TTC549 (cell line): ENCODE data around the gene LDLRAD1.
"Not testable (repeated sequence)": the region's sequence is repeated elsewhere in the genome, so short reads cannot be mapped to it uniquely, and the experiment has no call there.

ENCODE experiments used
- FAIRE-seq: peaks from 2 replicates; lab custom pipeline; 2012; peaks lifted over from hg19 to GRCh38; lab: Jason Lieb, UNC

The LDLRAD1 gene

DNA sequence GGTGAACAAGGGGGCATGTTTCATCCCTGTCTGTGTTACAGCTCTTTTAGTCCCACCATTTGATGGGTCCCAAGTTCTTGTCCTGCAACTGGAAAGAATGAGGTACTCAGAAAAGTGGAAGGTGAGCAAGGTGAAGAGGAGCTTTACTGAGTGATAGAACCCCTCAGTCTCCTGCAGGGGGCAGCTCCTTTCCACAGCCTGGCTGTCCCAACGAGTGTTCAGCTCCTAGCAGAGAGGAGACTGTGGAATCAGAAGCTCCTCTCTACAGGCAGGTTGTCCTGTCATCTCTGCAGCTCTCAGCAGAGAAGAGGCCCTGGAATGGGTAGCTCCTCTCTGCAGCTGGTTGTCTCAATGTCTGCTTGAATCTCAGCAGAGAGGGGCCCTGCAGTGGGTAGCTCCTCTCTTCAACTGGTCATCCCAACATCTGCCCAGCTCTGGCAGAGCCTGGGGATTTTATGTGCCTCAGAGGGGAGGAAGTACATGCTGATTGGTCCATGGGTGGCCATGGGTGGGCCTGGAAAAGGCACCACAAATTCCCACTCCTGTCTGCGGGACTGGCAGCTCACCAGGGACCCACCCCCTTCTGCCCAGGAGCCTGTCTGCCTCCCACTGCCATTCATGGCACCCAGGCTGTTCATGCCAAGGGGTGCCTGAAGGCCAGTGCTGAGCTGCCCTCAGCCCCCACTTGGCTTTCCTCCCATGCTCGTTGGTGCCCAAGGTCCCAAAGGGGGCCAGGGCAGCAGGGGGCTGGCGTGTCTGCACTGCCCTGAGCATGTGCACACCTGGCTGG, 25.7 kb downstream of the LDLRAD1 start:
- FAIRE-seq, result no peak

DNA sequence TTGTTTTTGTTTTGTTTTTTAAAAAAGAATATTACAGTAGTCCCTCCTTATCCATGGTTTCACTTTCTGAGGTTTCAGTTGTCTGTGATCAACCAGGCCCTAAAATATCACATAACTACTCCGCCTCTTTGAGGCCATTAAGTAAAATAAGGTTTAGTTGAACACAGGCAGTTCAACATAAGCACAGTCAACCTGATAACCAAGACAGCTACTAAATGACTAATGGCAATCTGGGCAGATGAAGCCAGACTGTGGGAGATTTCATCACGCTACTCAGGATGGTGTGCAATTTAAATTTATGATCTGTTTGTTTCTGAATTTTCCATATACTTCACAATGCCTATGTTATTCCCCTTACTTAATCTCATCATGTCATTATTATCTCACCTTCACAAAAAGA, 30.1 kb downstream of the LDLRAD1 start:
- no peak for FAIRE-seq

GRCh38 chr1:53986458-53986857, 31.5 kb downstream of the LDLRAD1 start:
- no peak for FAIRE-seq

DNA sequence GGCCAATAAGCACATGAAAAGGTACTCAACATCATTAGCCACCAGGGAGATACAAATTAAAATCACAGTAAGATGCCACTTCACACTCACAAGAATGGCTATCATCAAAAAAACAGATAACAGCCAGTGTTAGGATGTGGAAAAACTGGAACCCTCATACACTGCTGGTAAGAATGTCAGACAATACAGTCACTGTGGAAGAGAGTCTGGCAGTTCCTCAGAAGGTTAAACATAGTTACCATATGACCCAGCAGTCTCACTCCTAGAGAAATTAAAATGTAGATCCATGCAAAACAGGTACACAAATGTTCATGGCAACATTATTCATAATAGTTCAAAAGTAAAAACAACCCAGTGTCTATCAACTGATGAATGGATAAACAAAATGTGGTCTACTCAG, 33.3 kb downstream of the LDLRAD1 start:
- no peak for FAIRE-seq

GRCh38 chr1:53982763-53983104, 35.3 kb downstream of the LDLRAD1 start:
- FAIRE-seq, result no peak

GRCh38 chr1:53982034-53982762, 35.8 kb downstream of the LDLRAD1 start:
- FAIRE-seq, result no peak

GRCh38 chr1:53981220-53981619, 36.8 kb downstream of the LDLRAD1 start:
- no peak for FAIRE-seq

GRCh38 chr1:53979712-53980450, 38.1 kb downstream of the LDLRAD1 start:
- no peak for FAIRE-seq

DNA sequence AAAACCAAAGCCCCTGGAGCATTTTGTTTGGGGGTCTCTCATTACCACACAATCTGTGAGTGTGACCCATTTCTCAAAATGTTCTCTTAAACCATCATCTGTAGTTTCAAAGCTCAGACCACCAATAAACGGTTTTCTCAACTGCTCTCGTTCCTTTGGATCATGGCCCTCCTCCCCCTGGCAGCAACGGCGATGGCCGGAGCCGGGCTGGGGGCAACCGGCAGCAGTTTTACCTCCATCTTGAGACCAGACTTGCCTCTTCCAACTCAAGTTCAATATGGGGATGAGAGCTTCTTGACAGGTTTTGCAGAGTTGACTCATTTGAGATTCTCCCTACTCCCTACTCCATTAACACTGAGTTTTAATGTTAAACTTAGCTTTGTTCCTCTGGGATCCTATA, 42.1 kb downstream of the LDLRAD1 start:
- no peak for FAIRE-seq

- FAIRE-seq, result no peak
These were observed 46.3 kb downstream of the LDLRAD1 start for GRCh38 chr1:53971718-53972117.

DNA sequence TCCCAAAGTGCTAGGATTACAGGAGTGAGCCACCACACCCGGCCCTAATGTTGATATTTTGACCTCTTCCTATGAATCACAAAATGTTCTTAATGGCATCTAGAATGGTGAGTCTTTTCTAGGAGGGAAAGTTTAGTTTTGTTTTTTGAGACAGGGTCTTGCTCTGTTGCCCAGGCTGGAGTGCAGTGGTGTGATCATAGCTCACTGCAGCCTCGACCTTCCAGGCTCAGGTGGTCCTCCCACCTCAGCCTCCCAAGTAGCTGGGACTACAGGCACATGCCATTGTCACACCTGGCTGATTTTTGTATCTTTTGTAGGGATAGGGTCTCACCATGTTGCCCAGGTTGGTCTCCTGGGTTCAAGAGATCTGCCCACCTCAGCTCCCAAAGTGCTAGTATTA, 48.7 kb downstream of the LDLRAD1 start:
- not testable (repeated sequence) for FAIRE-seq

GRCh38 chr1:53968125-53968513, 49.9 kb downstream of the LDLRAD1 start:
- no peak for FAIRE-seq

DNA sequence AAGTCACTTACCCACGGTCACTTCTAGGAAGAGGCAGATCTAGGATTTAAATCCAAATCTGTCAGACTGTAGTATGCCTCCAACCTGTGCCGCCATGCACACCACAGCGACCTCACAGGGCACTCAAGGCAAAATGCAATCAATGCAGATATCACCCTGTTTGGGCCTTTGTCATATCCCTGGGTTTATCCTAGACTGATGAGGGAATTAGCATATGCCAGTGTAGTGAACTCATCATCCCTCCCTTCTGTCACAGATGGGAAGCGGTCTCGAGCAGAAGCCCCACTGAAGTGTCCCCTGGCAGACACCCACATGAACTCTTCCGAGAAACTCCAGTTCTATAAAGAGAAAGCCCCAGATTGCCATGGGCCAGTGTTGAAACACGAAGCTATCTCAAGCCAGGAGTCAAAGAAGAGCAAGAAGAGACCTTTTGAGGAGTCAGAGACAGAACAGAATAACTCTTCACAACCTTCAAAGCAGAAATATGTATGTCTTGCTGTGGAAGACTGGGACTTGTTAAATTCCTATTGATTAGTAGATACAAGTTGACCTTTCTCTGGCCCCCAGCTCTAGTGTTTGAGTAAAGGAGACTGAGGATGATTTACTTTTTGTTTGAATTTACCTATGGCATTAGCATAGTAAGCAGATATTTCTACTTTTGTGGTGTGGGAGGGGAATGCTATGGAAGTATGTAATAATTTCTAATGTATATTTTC, 50.4 kb downstream of the LDLRAD1 start:
- FAIRE-seq, result no peak

- FAIRE-seq, result no peak
These were observed 51.2 kb downstream of the LDLRAD1 start for GRCh38 chr1:53966794-53967193.

DNA sequence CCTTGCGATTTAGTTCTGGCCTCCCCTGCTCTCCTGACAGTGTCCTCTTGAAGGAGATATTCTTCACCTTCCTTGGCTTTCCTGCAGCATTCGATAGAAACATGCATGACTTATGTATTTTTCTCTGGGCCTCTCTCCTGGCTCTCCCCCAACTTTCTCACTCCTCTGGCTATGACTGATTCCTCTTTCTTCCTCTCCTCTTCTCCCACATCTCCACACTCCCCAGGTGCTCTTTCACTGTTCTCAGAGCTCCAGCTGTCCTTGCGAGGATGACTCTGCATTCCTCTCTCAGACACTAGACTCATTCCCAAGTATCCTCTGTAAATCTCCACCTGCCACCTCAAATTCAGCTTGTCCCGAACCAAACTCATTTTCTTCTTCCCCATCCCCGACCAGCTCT, 53.9 kb downstream of the LDLRAD1 start:
- no peak for FAIRE-seq

- no peak for FAIRE-seq
These were observed 54.5 kb downstream of the LDLRAD1 start for GRCh38 chr1:53963460-53963859.

DNA sequence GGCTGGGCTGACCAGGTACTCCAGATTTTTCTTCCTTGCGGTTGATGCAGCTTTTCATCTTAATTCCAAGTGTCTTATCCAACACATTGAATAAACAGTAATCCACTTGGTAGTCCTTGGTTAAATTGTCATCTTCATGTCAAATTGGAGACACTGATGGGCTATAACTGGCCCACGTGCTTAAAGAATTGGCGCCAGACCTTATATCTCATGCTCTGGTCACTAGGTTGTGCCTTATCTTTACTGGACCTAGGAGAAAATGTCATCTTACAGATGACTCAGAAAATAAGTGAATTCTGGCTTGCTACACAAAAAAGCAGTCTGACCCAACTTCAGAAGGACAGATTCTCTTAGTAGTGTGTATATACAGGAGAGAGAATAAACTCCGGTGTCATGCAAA, 55.6 kb downstream of the LDLRAD1 start:
- FAIRE-seq, result no peak

DNA sequence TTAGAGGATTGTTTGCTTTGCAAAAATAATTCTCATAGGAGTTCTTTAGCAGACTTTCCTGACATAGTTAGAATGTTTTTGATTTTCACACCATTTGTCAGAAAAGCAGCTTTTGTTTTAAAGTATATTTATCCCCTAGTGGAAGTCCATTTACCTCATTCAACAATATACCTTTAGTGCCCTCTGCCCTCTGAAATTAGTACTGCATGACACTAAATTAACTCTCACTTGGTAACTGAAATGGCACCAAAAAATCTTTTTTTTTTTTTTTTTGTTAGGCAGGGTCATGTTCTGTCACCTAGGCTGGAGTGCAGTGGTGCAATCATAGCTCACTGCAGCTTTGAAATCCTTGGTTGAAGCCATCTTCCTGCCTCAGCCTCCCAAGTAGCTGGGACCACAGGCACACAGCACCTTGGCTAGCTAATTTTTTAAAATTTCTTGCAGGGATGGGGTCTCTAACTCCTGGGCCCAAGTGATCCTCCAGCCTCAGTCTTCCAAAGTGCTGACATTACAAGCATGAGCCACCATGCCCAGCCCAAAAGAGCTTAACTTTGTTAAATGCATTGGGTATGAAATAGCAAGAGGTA, 58.2 kb downstream of the LDLRAD1 start:
- FAIRE-seq, result no peak
